ENCODE results near the gene WNK2. TPM values are rescaled to one million over a fixed set of nuclear protein-coding genes. Genes with fewer than 3 reads are reported as not detected.

WNK2 gene
- polyA plus RNA-seq, 2 of the 4 experiments (the other 2 are of a cell fraction) = 2.1 to 6.7 TPM

DNA sequence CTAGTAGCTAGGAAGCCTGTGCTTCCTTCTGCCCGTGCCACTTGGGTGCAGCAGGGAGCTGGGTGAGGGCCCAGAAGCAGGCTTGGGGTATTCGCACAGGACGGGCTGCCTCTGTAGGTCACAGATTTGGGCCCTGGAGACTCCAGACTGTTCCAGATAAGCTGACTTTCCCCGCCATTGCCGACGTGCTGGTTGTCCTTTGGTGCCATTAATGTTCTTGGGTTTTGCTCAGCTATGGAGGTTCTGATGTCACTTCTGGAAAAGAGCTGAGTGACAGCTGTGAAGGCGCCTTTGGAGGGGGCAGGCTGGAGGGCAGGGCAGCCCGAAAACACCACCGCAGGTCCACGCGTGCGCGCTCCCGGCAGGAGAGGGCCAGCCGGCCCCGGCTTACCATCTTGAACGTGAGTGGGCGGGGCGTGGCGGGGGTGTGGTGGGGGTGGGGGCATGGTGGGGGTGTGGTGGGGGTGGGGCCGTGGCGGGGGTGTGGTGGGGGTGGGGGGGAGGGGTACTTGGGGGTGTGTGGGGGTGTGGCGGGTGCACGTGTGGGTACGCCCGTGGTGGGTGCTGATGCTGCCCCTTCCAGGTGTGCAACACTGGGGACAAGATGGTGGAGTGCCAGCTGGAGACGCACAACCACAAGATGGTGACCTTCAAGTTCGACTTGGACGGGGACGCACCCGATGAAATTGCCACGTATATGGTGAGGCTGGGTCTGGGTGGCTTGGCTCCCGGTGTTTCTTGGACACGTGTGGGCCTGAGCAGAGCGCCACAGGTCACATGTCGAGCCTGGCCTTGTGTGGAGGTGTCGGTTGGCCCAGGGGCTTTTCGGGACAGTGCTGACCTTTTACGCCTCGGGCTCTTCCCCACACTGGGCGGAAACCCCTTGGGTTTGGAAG is 79.6 kb downstream of the WNK2 start:
- Histone ChIP-seq H3K27ac (no peak overlapping the region), H3K4me1 (no peaks in the 10 kb centered on the region), H3K9me3 (no peaks in the 10 kb centered on the region), H3K4me2 (no peak overlapping the region), H3K4me3 (no peak overlapping the region)
- ChIA-PET POLR2A (no interaction called here), CTCF (no interaction called here)
- WGBS (ENCODE audit: missing lambda C conversion rate) = 92% methylated on average over 28 of the region's 41 CpGs
- ATAC-seq (no peak), FAIRE-seq (no peak), DNase-seq (ENCODE audit: low read depth in 1 of 2, low spot score in 1 of 2) (no peak)
- TF ChIP-seq TP53 (CRISPR knock-in tag; IDR thresholded peaks at IDR 0.05) = no peak

DNA sequence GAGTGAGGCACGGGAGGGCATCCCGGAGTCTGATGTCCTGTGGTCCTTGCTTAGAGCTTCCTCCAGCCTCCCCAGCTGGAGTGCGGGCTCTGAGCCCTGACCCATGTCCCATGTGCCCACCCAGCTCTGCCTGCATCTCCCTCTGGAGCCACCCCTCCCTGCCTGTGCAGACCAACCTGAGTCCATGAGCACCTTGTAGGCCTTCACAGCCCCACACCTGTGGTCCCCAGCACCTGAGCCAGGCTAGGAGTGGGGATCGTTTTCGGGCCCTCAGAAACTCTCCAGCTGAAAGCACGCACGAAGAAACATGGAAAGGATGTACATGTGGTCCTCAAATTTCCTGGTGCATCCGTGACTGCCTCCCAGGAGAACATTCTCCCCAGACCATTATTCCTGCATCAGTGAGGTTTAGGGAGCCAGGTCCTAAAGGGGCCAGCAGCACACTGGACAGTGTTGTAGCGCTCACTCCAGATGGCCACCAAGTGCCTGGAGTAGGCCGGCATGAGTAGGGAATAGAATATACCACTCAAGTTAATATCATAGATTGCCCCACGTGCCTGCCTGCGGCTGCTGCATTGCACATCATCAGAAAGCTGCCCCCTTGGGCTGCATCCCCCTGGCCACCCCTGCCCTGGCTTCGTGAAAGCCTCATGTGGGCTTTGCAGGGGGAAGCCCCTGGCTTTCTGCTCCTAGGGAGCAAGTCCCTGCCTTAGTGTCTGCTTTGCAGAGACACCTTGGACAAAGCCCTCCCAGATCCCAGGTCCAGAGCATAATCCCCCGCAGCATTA is 80.6 kb downstream of the WNK2 start:
- no peaks in the 10 kb centered on the region for H3K9me3 ChIP-seq
- DNase-seq (ENCODE audit: low read depth in 1 of 2, low spot score in 1 of 2) = no peak
- no peak overlapping the region for H3K4me3 ChIP-seq
- no peak; a peak in 1 of 6 replicates for ATAC-seq
- POLR2A ChIA-PET = no interaction called here
- TF ChIP-seq, protein P1, sequence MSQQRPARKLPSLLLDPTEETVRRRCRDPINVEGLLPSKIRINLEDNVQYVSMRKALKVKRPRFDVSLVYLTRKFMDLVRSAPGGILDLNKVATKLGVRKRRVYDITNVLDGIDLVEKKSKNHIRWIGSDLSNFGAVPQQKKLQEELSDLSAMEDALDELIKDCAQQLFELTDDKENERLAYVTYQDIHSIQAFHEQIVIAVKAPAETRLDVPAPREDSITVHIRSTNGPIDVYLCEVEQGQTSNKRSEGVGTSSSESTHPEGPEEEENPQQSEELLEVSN (IDR thresholded peaks at IDR 0.05; ENCODE audit: borderline replicate concordance, low read depth) = no peak
- CTCF ChIA-PET = no interaction called here
- no peak overlapping the region for H3K27ac ChIP-seq
- no peak for FAIRE-seq
- H3K4me1 ChIP-seq = no peaks in the 10 kb centered on the region
- H3K4me2 ChIP-seq = no peak overlapping the region
- WGBS (ENCODE audit: missing lambda C conversion rate) = 87% methylated on average over 14 of the region's 14 CpGs

DNA sequence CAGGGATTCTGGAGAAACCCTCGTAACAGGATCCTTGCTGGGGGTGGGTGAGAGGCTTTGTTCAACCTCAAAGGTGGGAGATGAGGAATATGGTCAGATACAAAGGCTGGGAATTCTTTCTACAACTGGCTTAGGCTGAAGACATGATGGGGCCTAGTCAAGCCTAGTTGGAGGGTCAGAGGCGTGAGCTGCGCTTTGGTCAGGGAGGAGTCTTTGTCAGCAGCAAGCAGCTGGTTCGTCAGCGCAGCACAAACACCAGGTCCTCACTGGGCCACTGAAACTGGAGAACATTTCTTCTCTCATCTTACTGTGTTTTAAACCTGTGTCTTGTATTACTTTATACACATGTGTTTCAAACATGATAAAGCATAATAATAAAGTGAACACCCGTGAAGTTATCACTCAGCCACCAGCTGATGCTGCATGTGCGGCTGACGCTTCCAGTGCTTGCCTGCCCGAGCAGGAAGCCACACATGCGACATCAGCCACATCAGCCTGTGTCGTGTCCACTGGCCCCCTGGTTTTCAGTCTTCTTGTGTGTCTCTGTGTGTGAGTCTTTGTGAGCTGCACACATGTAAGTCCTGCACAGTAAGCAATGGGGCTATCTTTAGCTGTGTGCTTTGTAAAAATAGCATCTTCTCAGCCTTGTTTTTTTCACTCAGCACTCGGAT is 81.5 kb downstream of the WNK2 start:
- POLR2A ChIA-PET = no interaction called here

DNA sequence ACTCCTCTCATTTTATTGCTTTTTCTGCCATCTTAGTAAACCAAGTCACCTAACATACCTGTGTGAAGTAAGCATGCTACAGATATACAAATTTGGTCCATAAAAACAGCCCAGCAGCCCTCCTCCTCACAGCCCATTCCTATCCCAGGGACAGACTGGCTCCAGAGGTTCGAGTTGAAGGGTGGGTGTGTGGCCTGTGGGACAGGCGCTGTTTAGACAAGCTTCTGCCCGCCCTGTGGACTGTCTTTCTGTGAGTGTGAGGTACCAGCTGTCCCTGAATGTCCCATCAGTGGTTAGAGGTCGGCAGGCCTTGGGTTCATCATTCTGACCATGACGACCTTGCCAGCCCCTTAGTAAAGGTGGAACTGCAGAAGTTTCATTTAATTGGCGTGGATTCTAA is 82.0 kb downstream of the WNK2 start:
- ChIA-PET CTCF (interaction anchor here (1.2 kb wide), 1 partner anchor 16 kb away, joined by 4 read pairs; no protein-coding TSS in a partner anchor), POLR2A (no interaction called here)
- TF ChIP-seq, protein P2, sequence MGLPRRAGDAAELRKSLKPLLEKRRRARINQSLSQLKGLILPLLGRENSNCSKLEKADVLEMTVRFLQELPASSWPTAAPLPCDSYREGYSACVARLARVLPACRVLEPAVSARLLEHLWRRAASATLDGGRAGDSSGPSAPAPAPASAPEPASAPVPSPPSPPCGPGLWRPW (IDR thresholded peaks at IDR 0.05) = no peak
- TF ChIP-seq TP53 (CRISPR knock-in tag; IDR thresholded peaks at IDR 0.05) (no peak), TFCP2L1 (CRISPR knock-in tag; IDR thresholded peaks at IDR 0.05) (no peak), HDAC2 (IDR thresholded peaks at IDR 0.05) (no peak), ZSCAN20 (CRISPR knock-in tag; IDR thresholded peaks at IDR 0.05) (no peak), POLR2AphosphoS2 (conservative IDR thresholded peaks at IDR 0.05; ENCODE audit: low read length) (no peak), MAFK (IDR thresholded peaks at IDR 0.05; ENCODE audit: partially characterized antibody) (no peak), CEBPB (IDR thresholded peaks at IDR 0.05) (no peak), CHD2 (IDR thresholded peaks at IDR 0.05; ENCODE audit: low read length, partially characterized antibody) (no peak)
- TF ChIP-seq, protein P3, sequence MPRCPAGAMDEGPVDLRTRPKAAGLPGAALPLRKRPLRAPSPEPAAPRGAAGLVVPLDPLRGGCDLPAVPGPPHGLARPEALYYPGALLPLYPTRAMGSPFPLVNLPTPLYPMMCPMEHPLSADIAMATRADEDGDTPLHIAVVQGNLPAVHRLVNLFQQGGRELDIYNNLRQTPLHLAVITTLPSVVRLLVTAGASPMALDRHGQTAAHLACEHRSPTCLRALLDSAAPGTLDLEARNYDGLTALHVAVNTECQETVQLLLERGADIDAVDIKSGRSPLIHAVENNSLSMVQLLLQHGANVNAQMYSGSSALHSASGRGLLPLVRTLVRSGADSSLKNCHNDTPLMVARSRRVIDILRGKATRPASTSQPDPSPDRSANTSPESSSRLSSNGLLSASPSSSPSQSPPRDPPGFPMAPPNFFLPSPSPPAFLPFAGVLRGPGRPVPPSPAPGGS (IDR thresholded peaks at IDR 0.05) = no peak
- no peak overlapping the region for H3K27ac ChIP-seq
- H3K4me2 ChIP-seq = no peak overlapping the region
- FAIRE-seq (no peak), ATAC-seq (no peak), DNase-seq (ENCODE audit: low read depth in 1 of 2, low spot score in 1 of 2) (no peak)
- H3K4me3 ChIP-seq = no peak overlapping the region
- WGBS (ENCODE audit: missing lambda C conversion rate) = 68% methylated on average over 6 of the region's 6 CpGs
- H3K4me1 ChIP-seq = no peaks in the 10 kb centered on the region
- H3K9me3 ChIP-seq = no peaks in the 10 kb centered on the region

More for the DNA sequence above, 81.5 kb downstream of the WNK2 start:
- H3K4me3 ChIP-seq = no peak overlapping the region
- no peak overlapping the region for H3K4me2 ChIP-seq
- no peak for TF ChIP-seq KDM1A (IDR thresholded peaks at IDR 0.05; ENCODE audit: low read depth)
- TF ChIP-seq, protein P4, sequence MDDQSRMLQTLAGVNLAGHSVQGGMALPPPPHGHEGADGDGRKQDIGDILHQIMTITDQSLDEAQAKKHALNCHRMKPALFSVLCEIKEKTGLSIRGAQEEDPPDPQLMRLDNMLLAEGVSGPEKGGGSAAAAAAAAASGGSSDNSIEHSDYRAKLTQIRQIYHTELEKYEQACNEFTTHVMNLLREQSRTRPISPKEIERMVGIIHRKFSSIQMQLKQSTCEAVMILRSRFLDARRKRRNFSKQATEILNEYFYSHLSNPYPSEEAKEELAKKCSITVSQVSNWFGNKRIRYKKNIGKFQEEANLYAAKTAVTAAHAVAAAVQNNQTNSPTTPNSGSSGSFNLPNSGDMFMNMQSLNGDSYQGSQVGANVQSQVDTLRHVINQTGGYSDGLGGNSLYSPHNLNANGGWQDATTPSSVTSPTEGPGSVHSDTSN (IDR thresholded peaks at IDR 0.05) = no peak
- H3K9me3 ChIP-seq = no peaks in the 10 kb centered on the region
- CTCF ChIA-PET = no interaction called here
- WGBS (ENCODE audit: missing lambda C conversion rate) = 86% methylated on average over 12 of the region's 12 CpGs
- H3K4me1 ChIP-seq = no peaks in the 10 kb centered on the region
- ATAC-seq (no peak), DNase-seq (ENCODE audit: low read depth in 1 of 2, low spot score in 1 of 2) (no peak), FAIRE-seq (no peak)
- no peak overlapping the region for H3K27ac ChIP-seq
